ENCODE data around the gene NECTIN2. TPM values are rescaled to one million over a fixed set of nuclear protein-coding genes. Genes with fewer than 3 reads are reported as not detected.
"Not testable (repeated sequence)": the region's sequence is repeated elsewhere in the genome, so short reads cannot be mapped to it uniquely, and the experiment has no call there.

Gene NECTIN2
- total and polyA plus RNA-seq, 4 donors, result 76.9 to 117 (median 94.0) TPM

- TF ChIP-seq CTCF (IDR thresholded peaks at IDR 0.05; ENCODE audit: control extremely low read depth, extremely low read depth), result no peak
- H3K4me1 ChIP-seq (ENCODE audit: control insufficient read depth in 5 of 5, insufficient read depth in 5 of 5, low read length in 5 of 5), result peaks cover 0 to 34% (median 6%) of the 10 kb centered on the region in 5 donors
- no peak for DNase-seq
- H3K36me3 ChIP-seq (ENCODE audit: control insufficient read depth in 4 of 4, insufficient read depth in 4 of 4, low read length in 4 of 4), result peaks cover 0 to 2% (median 0%) of the 10 kb centered on the region in 4 donors
- peaks cover 0 to 1% (median 0%) of the 10 kb centered on the region in 4 donors for H3K9me3 ChIP-seq (ENCODE audit: control insufficient read depth in 4 of 4, insufficient read depth in 3 of 4, low read length in 3 of 4)
- H3K27ac ChIP-seq (ENCODE audit: low read depth in 1 of 2, low read length in 1 of 2), result no peak overlapping the region
- no peak overlapping the region for H3K4me3 ChIP-seq
- ATAC-seq (ENCODE audit: insufficient read depth, low FRiP score), result no peak
- H3K27me3 ChIP-seq (ENCODE audit: control insufficient read depth in 3 of 3, insufficient read depth in 3 of 3, low read length in 2 of 3), result no peaks in the 10 kb centered on the region
- H3K9ac ChIP-seq (ENCODE audit: insufficient read depth in 1 of 2, low read length in 2 of 2), result no peak overlapping the region
- WGBS, 2 donors, result 97 to 99% methylated on average over 39 to 44 of the region's 44 CpGs
These were observed 62.8 kb downstream of the NECTIN2 start for GRCh38 chr19:44908836-44909261.

- no peak for TF ChIP-seq CTCF (IDR thresholded peaks at IDR 0.05; ENCODE audit: control extremely low read depth, extremely low read depth)
- Histone ChIP-seq H3K4me1 (ENCODE audit: control insufficient read depth in 5 of 5, insufficient read depth in 5 of 5, low read length in 5 of 5) (peaks cover 0 to 41% (median 11%) of the 10 kb centered on the region in 5 donors), H3K27ac (ENCODE audit: low read depth in 1 of 2, low read length in 1 of 2) (no peak overlapping the region), H3K9ac (ENCODE audit: insufficient read depth in 1 of 2, low read length in 2 of 2) (no peak overlapping the region), H3K4me3 (no peak overlapping the region), H3K27me3 (ENCODE audit: control insufficient read depth in 3 of 3, insufficient read depth in 3 of 3, low read length in 2 of 3) (no peaks in the 10 kb centered on the region), H3K9me3 (ENCODE audit: control insufficient read depth in 4 of 4, insufficient read depth in 3 of 4, low read length in 3 of 4) (peaks cover 0 to 1% (median 0%) of the 10 kb centered on the region in 4 donors), H3K36me3 (ENCODE audit: control insufficient read depth in 4 of 4, insufficient read depth in 4 of 4, low read length in 4 of 4) (peaks cover 0 to 2% (median 0%) of the 10 kb centered on the region in 4 donors)
- no peak for DNase-seq
- no peak for ATAC-seq (ENCODE audit: insufficient read depth, low FRiP score)
- WGBS, 2 donors, result 90 to 93% methylated on average over 5 of the region's 5 CpGs
These were observed 63.7 kb downstream of the NECTIN2 start for GRCh38 chr19:44909775-44910174.

GRCh38 chr19:44911896-44912295 lies 65.8 kb downstream of the NECTIN2 start:
- not testable (repeated sequence) for H3K9ac ChIP-seq (ENCODE audit: insufficient read depth in 1 of 2, low read length in 2 of 2); ATAC-seq (ENCODE audit: insufficient read depth, low FRiP score); H3K4me3 ChIP-seq; H3K27me3 ChIP-seq (ENCODE audit: control insufficient read depth in 3 of 3, insufficient read depth in 3 of 3, low read length in 2 of 3); H3K36me3 ChIP-seq (ENCODE audit: control insufficient read depth in 4 of 4, insufficient read depth in 4 of 4, low read length in 4 of 4); H3K9me3 ChIP-seq (ENCODE audit: control insufficient read depth in 4 of 4, insufficient read depth in 3 of 4, low read length in 3 of 4); DNase-seq
- 88 to 89% methylated on average over 6 of the region's 6 CpGs for WGBS, 2 donors
- H3K27ac ChIP-seq (ENCODE audit: low read depth in 1 of 2, low read length in 1 of 2), result peak overlapping the region in 1 of 2 donors; percentile 27
- H3K4me1 ChIP-seq (ENCODE audit: control insufficient read depth in 5 of 5, insufficient read depth in 5 of 5, low read length in 5 of 5), result peaks cover 0 to 31% (median 11%) of the 10 kb centered on the region in 5 donors

- peak; percentile 82 to 87 (median 86) for DNase-seq
- Histone ChIP-seq H3K36me3 (ENCODE audit: control insufficient read depth in 4 of 4, insufficient read depth in 4 of 4, low read length in 4 of 4) (peaks cover 0 to 2% (median 0%) of the 10 kb centered on the region in 4 donors), H3K27ac (ENCODE audit: low read depth in 1 of 2, low read length in 1 of 2) (no peak overlapping the region), H3K4me3 (no peak overlapping the region), H3K27me3 (ENCODE audit: control insufficient read depth in 3 of 3, insufficient read depth in 3 of 3, low read length in 2 of 3) (no peaks in the 10 kb centered on the region), H3K9ac (ENCODE audit: insufficient read depth in 1 of 2, low read length in 2 of 2) (no peak overlapping the region), H3K9me3 (ENCODE audit: control insufficient read depth in 4 of 4, insufficient read depth in 3 of 4, low read length in 3 of 4) (peaks cover 0 to 1% (median 0%) of the 10 kb centered on the region in 4 donors), H3K4me1 (ENCODE audit: control insufficient read depth in 5 of 5, insufficient read depth in 5 of 5, low read length in 5 of 5) (peaks cover 0 to 31% (median 11%) of the 10 kb centered on the region in 5 donors)
- TF ChIP-seq CTCF (IDR thresholded peaks at IDR 0.05; ENCODE audit: control extremely low read depth, extremely low read depth), result no peak
- peak; percentile 8 for ATAC-seq (ENCODE audit: insufficient read depth, low FRiP score)
- WGBS, 2 donors, result 34 to 35% methylated on average over 6 of the region's 6 CpGs
These were observed 66.8 kb downstream of the NECTIN2 start for GRCh38 chr19:44912854-44913253.

- peak overlapping the region in 1 of 2 donors; percentile 13 for H3K27ac ChIP-seq (ENCODE audit: low read depth in 1 of 2, low read length in 1 of 2)
- not testable (repeated sequence) for H3K9ac ChIP-seq (ENCODE audit: insufficient read depth in 1 of 2, low read length in 2 of 2)
These were observed 67.7 kb downstream of the NECTIN2 start for GRCh38 chr19:44913512-44914432.

More at GRCh38 chr19:44913512-44914432, 67.7 kb downstream of the NECTIN2 start:
- H3K4me3 ChIP-seq, result peak overlapping the region; percentile 6
- WGBS, 2 donors, result 52 to 59% methylated on average over 22 to 23 of the region's 23 CpGs
- H3K36me3 ChIP-seq (ENCODE audit: control insufficient read depth in 4 of 4, insufficient read depth in 4 of 4, low read length in 4 of 4); H3K9me3 ChIP-seq (ENCODE audit: control insufficient read depth in 4 of 4, insufficient read depth in 3 of 4, low read length in 3 of 4); H3K27me3 ChIP-seq (ENCODE audit: control insufficient read depth in 3 of 3, insufficient read depth in 3 of 3, low read length in 2 of 3); DNase-seq; ATAC-seq (ENCODE audit: insufficient read depth, low FRiP score): not testable (repeated sequence)
- peaks cover 0 to 31% (median 11%) of the 10 kb centered on the region in 5 donors for H3K4me1 ChIP-seq (ENCODE audit: control insufficient read depth in 5 of 5, insufficient read depth in 5 of 5, low read length in 5 of 5)
